VCaP (cell line): ENCODE measurements around the gene SLC6A6.

ENCODE experiments used
- H3K27ac ChIP-seq: fragments of 450-650 bp; 2 replicates; pipeline ENCODE4 v1.5.1; 2017
- CTCF ChIP-seq: fragments of 450-650 bp; conservative IDR thresholded peaks from 2 replicates; pipeline ENCODE4 v1.5.1; 2017; ENCODE audit warnings: mild to moderate bottlenecking, moderate library complexity

Gene SLC6A6

GRCh38 chr3:14471690-14472089, 69.3 kb downstream of the SLC6A6 start:
- no peak for TF ChIP-seq CTCF

GRCh38 chr3:14472471-14473351, 70.3 kb downstream of the SLC6A6 start:
- no peak for TF ChIP-seq CTCF
- H3K27ac ChIP-seq: no peak overlapping the region

More at GRCh38 chr3:14471690-14472089, 69.3 kb downstream of the SLC6A6 start:
- H3K27ac ChIP-seq: no peak overlapping the region

GRCh38 chr3:14473411-14473891, 71.0 kb downstream of the SLC6A6 start:
- TF ChIP-seq CTCF: no peak
- H3K27ac ChIP-seq: no peak overlapping the region

GRCh38 chr3:14474363-14475081, 72.1 kb downstream of the SLC6A6 start:
- no peak overlapping the region for H3K27ac ChIP-seq
- no peak for TF ChIP-seq CTCF

GRCh38 chr3:14475621-14476020, 73.2 kb downstream of the SLC6A6 start:
- no peak for TF ChIP-seq CTCF
- no peak overlapping the region for H3K27ac ChIP-seq

- no peak for TF ChIP-seq CTCF
- H3K27ac ChIP-seq: no peak overlapping the region
These were observed 74.3 kb downstream of the SLC6A6 start for GRCh38 chr3:14476583-14477265.

- TF ChIP-seq CTCF: no peak
These were observed 75.0 kb downstream of the SLC6A6 start for GRCh38 chr3:14477311-14477935.

More at GRCh38 chr3:14477311-14477935, 75.0 kb downstream of the SLC6A6 start:
- no peak overlapping the region for H3K27ac ChIP-seq
